ENCODE data around the gene C1QTNF6.

The C1QTNF6 gene

GRCh38 chr22:37223965-37224551 is 36.0 kb upstream of the C1QTNF6 start:
- no peak for DNase-seq

- no peak for DNase-seq
Measured at GRCh38 chr22:37222440-37222971, 34.5 kb upstream of the C1QTNF6 start.

GRCh38 chr22:37221424-37222333 is 33.6 kb upstream of the C1QTNF6 start:
- DNase-seq = no peak

- DNase-seq = no peak
Measured at GRCh38 chr22:37220543-37220981, 32.5 kb upstream of the C1QTNF6 start.

GRCh38 chr22:37219533-37219932 is 31.5 kb upstream of the C1QTNF6 start:
- DNase-seq = no peak

GRCh38 chr22:37218771-37219411 is 30.8 kb upstream of the C1QTNF6 start:
- no peak for DNase-seq

GRCh38 chr22:37218399-37218770 is 30.3 kb upstream of the C1QTNF6 start:
- no peak for DNase-seq

GRCh38 chr22:37215890-37216289 is 27.8 kb upstream of the C1QTNF6 start:
- DNase-seq = no peak

- DNase-seq = no peak
Measured at GRCh38 chr22:37214731-37215030, 26.6 kb upstream of the C1QTNF6 start.

- no peak for DNase-seq
Measured at GRCh38 chr22:37213941-37214730, 26.1 kb upstream of the C1QTNF6 start.

GRCh38 chr22:37213218-37213855 is 25.3 kb upstream of the C1QTNF6 start:
- DNase-seq = no peak

- DNase-seq = no peak
Measured at GRCh38 chr22:37212174-37212906, 24.3 kb upstream of the C1QTNF6 start, which contains the start of gene SSTR3. SSTR3 (minus strand) TSS chr22:37212477; CDS start chr22:37207803, 4,674 bp downstream.

GRCh38 chr22:37211866-37212173 is 23.8 kb upstream of the C1QTNF6 start:
- no peak for DNase-seq

GRCh38 chr22:37211075-37211865 is 23.2 kb upstream of the C1QTNF6 start:
- DNase-seq = no peak

- DNase-seq = no peak
Measured at GRCh38 chr22:37210041-37210803, 22.2 kb upstream of the C1QTNF6 start.

- DNase-seq = no peak
Measured at GRCh38 chr22:37209140-37209845, 21.2 kb upstream of the C1QTNF6 start.

- no peak for DNase-seq
Measured at GRCh38 chr22:37208401-37209139, 20.5 kb upstream of the C1QTNF6 start.

GRCh38 chr22:37207981-37208380 is 19.9 kb upstream of the C1QTNF6 start:
- no peak for DNase-seq
